Uterus (tissue), 2 donors: ENCODE measurements around the gene NSRP1.

Experiments used
- POLR2A ChIP-seq, 2 donors: fragments of 450-650 bp; IDR thresholded peaks; one replicate each; pipeline ENCODE4 v1.6.1; 2016; ENCODE audit warnings: antibody characterized with exemption in 2 of 2, mild to moderate bottlenecking in 1 of 2, moderate library complexity in 1 of 2
- TF ChIP-seq, protein P1 (sequence below), 4 experiments: fragments of 200-600 bp in 2 of 4; fragments of 450-650 bp in 2 of 4; sonication (generic) in 2 of 4; IDR thresholded peaks; one replicate each; pipeline ENCODE4 v1.5.1; 2016 to 2019; ENCODE audit warnings: antibody characterized with exemption in 4 of 4, mild to moderate bottlenecking in 2 of 4, moderate library complexity in 1 of 4

DNA sequence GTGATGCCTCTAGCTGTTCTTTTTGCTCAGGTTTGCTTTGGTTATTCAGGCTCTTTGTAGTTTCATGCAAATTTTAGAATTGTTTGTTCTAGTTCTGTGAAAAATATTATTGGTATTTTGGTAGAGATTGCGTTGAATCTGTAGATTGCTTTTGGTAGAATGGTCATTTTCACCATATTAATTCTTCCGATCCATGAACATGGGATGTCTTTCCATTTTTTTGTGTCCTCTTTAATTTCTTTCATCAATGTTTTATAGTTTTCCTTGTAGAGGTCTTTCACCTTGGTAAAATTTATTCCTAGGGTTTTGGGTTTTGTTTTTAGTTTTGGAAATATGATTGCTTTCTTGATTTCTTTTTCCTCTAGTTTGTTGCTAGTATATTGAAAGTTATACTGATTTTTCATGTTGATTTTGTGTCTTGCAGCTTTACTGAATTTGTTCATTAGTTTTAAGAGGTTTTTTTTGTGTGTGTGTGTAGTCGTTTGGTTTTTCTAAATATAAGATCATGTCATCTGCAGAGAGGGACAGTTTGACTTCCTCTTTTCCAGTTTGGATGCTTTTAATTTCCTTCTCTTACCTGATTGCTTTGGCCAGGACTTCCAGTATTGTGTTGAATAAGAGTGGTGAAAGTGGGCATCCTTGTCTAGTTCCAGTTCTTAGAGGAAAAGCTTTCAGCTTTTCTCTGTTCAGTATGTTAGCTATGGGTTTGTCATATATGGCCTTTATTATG lies 42.4 kb downstream of the NSRP1 start:
- TF ChIP-seq, protein P1, sequence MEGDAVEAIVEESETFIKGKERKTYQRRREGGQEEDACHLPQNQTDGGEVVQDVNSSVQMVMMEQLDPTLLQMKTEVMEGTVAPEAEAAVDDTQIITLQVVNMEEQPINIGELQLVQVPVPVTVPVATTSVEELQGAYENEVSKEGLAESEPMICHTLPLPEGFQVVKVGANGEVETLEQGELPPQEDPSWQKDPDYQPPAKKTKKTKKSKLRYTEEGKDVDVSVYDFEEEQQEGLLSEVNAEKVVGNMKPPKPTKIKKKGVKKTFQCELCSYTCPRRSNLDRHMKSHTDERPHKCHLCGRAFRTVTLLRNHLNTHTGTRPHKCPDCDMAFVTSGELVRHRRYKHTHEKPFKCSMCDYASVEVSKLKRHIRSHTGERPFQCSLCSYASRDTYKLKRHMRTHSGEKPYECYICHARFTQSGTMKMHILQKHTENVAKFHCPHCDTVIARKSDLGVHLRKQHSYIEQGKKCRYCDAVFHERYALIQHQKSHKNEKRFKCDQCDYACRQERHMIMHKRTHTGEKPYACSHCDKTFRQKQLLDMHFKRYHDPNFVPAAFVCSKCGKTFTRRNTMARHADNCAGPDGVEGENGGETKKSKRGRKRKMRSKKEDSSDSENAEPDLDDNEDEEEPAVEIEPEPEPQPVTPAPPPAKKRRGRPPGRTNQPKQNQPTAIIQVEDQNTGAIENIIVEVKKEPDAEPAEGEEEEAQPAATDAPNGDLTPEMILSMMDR (IDR thresholded peaks at IDR 0.05), result no peak
- TF ChIP-seq POLR2A (IDR thresholded peaks at IDR 0.05), result no peak
